Ishikawa (cell line): ENCODE data around the gene RNF150.

Experiments
- EGR1 ChIP-seq: IDR thresholded peaks from 2 replicates; pipeline ENCODE4 v1.6.1; 2012
- REST ChIP-seq: IDR thresholded peaks from 2 replicates; pipeline ENCODE4 v1.6.1; 2012; ENCODE audit warnings: low read depth, mild to moderate bottlenecking
- TAF1 ChIP-seq: IDR thresholded peaks from 2 replicates; pipeline ENCODE4 v1.6.1; 2012; ENCODE audit warnings: low read depth, mild to moderate bottlenecking
- USF1 ChIP-seq: IDR thresholded peaks from 2 replicates; pipeline ENCODE4 v1.6.1; 2012

GRCh38 chr4:141144207-141144606, 10.9 kb upstream of the RNF150 start:
- TF ChIP-seq TAF1 (no peak), REST (no peak), EGR1 (no peak), USF1 (no peak)
